IMR-90 (cell line): ENCODE measurements around the gene PRPSAP1. TPM values are rescaled to one million over a fixed set of nuclear protein-coding genes. Genes with fewer than 3 reads are reported as not detected.

ENCODE experiments used
- ATAC-seq: fragments of 200-7000 bp; cut with Tn5 transposase; 2 replicates; pipeline ENCODE4 v1.9.1; 2020; ENCODE audit warnings: low read depth, mild to moderate bottlenecking, moderate library complexity
- BruUV-seq: library from RNA; stranded (reverse); fragments of 400-500 nt; replicated peaks from 2 replicates; lab custom pipeline; 2021; lab: Mats Ljungman, UMichigan
- CTCF ChIA-PET: fragments of 300-600 bp; formaldehyde crosslinking; extraction: SDS; loops from one replicate; lab custom pipeline; 2021; ENCODE audit warnings: antibody characterized with exemption; lab: Yijun Ruan, JAX
- POLR2A ChIA-PET: fragments of 300-600 bp; sonication (Branson Sonifier 250); formaldehyde crosslinking; loops from one replicate; lab custom pipeline; 2022; ENCODE audit warnings: antibody characterized with exemption; ENCODE audit not compliant: unreplicated experiment; lab: Charles Lee
- DNase-seq: peaks from one replicate; pipeline ENCODE4 v3.0.0; 2013
- H2AFZ ChIP-seq: replicated peaks from 2 replicates; pipeline ENCODE3; 2013; ENCODE audit warnings: low read length, mild to moderate bottlenecking; ENCODE audit not compliant: poor library complexity
- H2AK5ac ChIP-seq: 2 replicates; pipeline ENCODE4 v1.6.1; 2013; ENCODE audit warnings: low read depth, low read length, inconsistent platforms
- H2AK9ac ChIP-seq: replicated peaks from 2 replicates; pipeline ENCODE3; 2013; ENCODE audit warnings: mild to moderate bottlenecking, low read depth, low read length, moderate library complexity; ENCODE audit not compliant: poor library complexity
- H2BK120ac ChIP-seq: 2 replicates; pipeline ENCODE4 v1.6.1; 2013; ENCODE audit warnings: low read depth, low read length, inconsistent platforms
- H2BK15ac ChIP-seq: 3 replicates; pipeline ENCODE4 v1.6.1; 2013; ENCODE audit warnings: low read depth, low read length, inconsistent platforms
- H2BK20ac ChIP-seq: 2 replicates; pipeline ENCODE4 v1.6.1; 2013; ENCODE audit warnings: low read depth, mild to moderate bottlenecking, inconsistent platforms, low read length, moderate library complexity
- H2BK5ac ChIP-seq: 2 replicates; pipeline ENCODE4 v1.6.1; 2013; ENCODE audit warnings: mild to moderate bottlenecking, low read depth, low read length, inconsistent platforms; ENCODE audit not compliant: poor library complexity, severe bottlenecking
- H3K14ac ChIP-seq: replicated peaks from 2 replicates; pipeline ENCODE4 v1.6.1; 2013; ENCODE audit warnings: low read depth, low read length, inconsistent platforms
- H3K18ac ChIP-seq: 2 replicates; pipeline ENCODE4 v1.6.1; 2013; ENCODE audit warnings: low read depth, low read length, control low read depth
- H3K23ac ChIP-seq: 2 replicates; pipeline ENCODE4 v1.6.1; 2013; ENCODE audit warnings: low read depth, low read length, inconsistent platforms
- H3K27ac ChIP-seq: 2 replicates; pipeline ENCODE4 v1.5.1; 2013; ENCODE audit warnings: mild to moderate bottlenecking, control low read depth, low read length; ENCODE audit not compliant: insufficient read depth
- H3K27me3 ChIP-seq: 2 replicates; pipeline ENCODE4 v1.6.1; 2013; ENCODE audit warnings: low read length; ENCODE audit not compliant: control insufficient read depth, insufficient read depth
- H3K36me3 ChIP-seq: 2 replicates; pipeline ENCODE4 v1.6.1; 2013; ENCODE audit warnings: low read length, mixed read lengths; ENCODE audit not compliant: control insufficient read depth, insufficient read depth
- H3K4ac ChIP-seq: 2 replicates; pipeline ENCODE4 v1.6.1; 2013; ENCODE audit warnings: low read depth, low read length, inconsistent platforms
- H3K4me1 ChIP-seq: 2 replicates; pipeline ENCODE4 v1.6.1; 2013; ENCODE audit warnings: low read length, mixed read lengths; ENCODE audit not compliant: control insufficient read depth, insufficient read depth
- H3K4me2 ChIP-seq: 2 replicates; pipeline ENCODE4 v1.6.1; 2013; ENCODE audit warnings: low read depth, mild to moderate bottlenecking, control low read depth, low read length, moderate library complexity
- H3K4me3 ChIP-seq: 2 replicates; pipeline ENCODE4 v1.5.1; 2013; ENCODE audit warnings: low read depth, mild to moderate bottlenecking, control low read depth, low read length, moderate library complexity; ENCODE audit not compliant: insufficient read depth
- H3K56ac ChIP-seq: 2 replicates; pipeline ENCODE4 v1.6.1; 2013; ENCODE audit warnings: low read length, inconsistent platforms; ENCODE audit not compliant: insufficient read depth; ENCODE audit errors: extremely low read depth
- H3K79me1 ChIP-seq, 2 experiments: 2 replicates each; pipeline ENCODE4 v1.6.1; 2013; ENCODE audit warnings: low read length in 2 of 2, inconsistent platforms in 1 of 2, low read depth in 1 of 2
- H3K9ac ChIP-seq: 2 replicates; pipeline ENCODE4 v1.6.1; 2013; ENCODE audit warnings: low read depth, low read length, control low read depth
- H3K9me1 ChIP-seq: 2 replicates; pipeline ENCODE4 v1.6.1; 2013; ENCODE audit warnings: low read length, inconsistent platforms; ENCODE audit not compliant: insufficient read depth
- H3K9me3 ChIP-seq: 2 replicates; pipeline ENCODE4 v1.6.1; 2013; ENCODE audit warnings: low read length; ENCODE audit not compliant: control insufficient read depth, insufficient read depth
- H4K20me1 ChIP-seq: 2 replicates; pipeline ENCODE4 v1.6.1; 2013; ENCODE audit warnings: low read length, inconsistent platforms; ENCODE audit not compliant: insufficient read depth
- H4K5ac ChIP-seq: 2 replicates; pipeline ENCODE4 v1.6.1; 2013; ENCODE audit warnings: mild to moderate bottlenecking, low read depth, low read length, control low read depth
- H4K8ac ChIP-seq, 2 experiments: 2 replicates each; pipeline ENCODE4 v1.6.1; 2013; ENCODE audit warnings: low read depth in 2 of 2, low read length in 2 of 2, control low read depth in 1 of 2, inconsistent platforms in 1 of 2
- H4K91ac ChIP-seq: 2 replicates; pipeline ENCODE4 v1.6.1; 2013; ENCODE audit warnings: low read depth, low read length, inconsistent platforms; ENCODE audit not compliant: insufficient read depth
- BHLHE40 ChIP-seq: fragments of 150-350 bp; IDR thresholded peaks from 2 replicates; pipeline ENCODE4 v1.6.1; 2016; ENCODE audit warnings: mild to moderate bottlenecking, low read depth, low read length
- CEBPB ChIP-seq: IDR thresholded peaks from 2 replicates; pipeline ENCODE4 v1.6.1; 2012; ENCODE audit warnings: low read depth, low read length, improper control_type of control experiment
- CHD1 ChIP-seq: IDR thresholded peaks from 2 replicates; pipeline ENCODE4 v1.6.1; 2012; ENCODE audit warnings: low read depth, low read length, improper control_type of control experiment
- CTCF ChIP-seq: conservative IDR thresholded peaks from 2 replicates; pipeline ENCODE4 v1.5.1; 2012; ENCODE audit warnings: mild to moderate bottlenecking, low read depth, low read length, improper control_type of control experiment
- ELK1 ChIP-seq: fragments of 150-350 bp; IDR thresholded peaks from 2 replicates; pipeline ENCODE4 v1.6.1; 2016; ENCODE audit warnings: low read depth, mild to moderate bottlenecking, low read length, moderate library complexity, borderline replicate concordance
- FOS ChIP-seq: fragments of 150-350 bp; IDR thresholded peaks from 2 replicates; pipeline ENCODE4 v1.6.1; 2016; ENCODE audit warnings: low read depth, low read length
- MAFK ChIP-seq: IDR thresholded peaks from 2 replicates; pipeline ENCODE4 v1.6.1; 2012; ENCODE audit warnings: low read depth, low read length, improper control_type of control experiment
- MAZ ChIP-seq: IDR thresholded peaks from 2 replicates; pipeline ENCODE4 v1.6.1; 2012; ENCODE audit warnings: low read depth, mild to moderate bottlenecking, low read length, improper control_type of control experiment, moderate library complexity, borderline replicate concordance
- MXI1 ChIP-seq: IDR thresholded peaks from 2 replicates; pipeline ENCODE4 v1.6.1; 2012; ENCODE audit warnings: low read depth, mild to moderate bottlenecking, low read length, moderate library complexity, borderline replicate concordance
- NFE2L2 ChIP-seq: fragments of 150-350 bp; IDR thresholded peaks from 2 replicates; pipeline ENCODE4 v1.6.1; 2016; ENCODE audit warnings: low read depth, mild to moderate bottlenecking, low read length
- POLR2A ChIP-seq: IDR thresholded peaks from 2 replicates; pipeline ENCODE4 v1.6.1; 2012; ENCODE audit warnings: mild to moderate bottlenecking, low read depth, low read length
- RAD21 ChIP-seq: IDR thresholded peaks from 2 replicates; pipeline ENCODE4 v1.6.1; 2012; ENCODE audit warnings: low read length, improper control_type of control experiment
- RCOR1 ChIP-seq: IDR thresholded peaks from 2 replicates; pipeline ENCODE4 v1.6.1; 2012; ENCODE audit warnings: mild to moderate bottlenecking, low read length, improper control_type of control experiment; ENCODE audit not compliant: insufficient replicate concordance
- RFX5 ChIP-seq: IDR thresholded peaks from 2 replicates; pipeline ENCODE4 v1.8.0; 2012; ENCODE audit warnings: low read depth, mild to moderate bottlenecking, low read length, moderate library complexity
- SMC3 ChIP-seq: fragments of 150-350 bp; IDR thresholded peaks from 2 replicates; pipeline ENCODE4 v1.6.1; 2016; ENCODE audit warnings: low read depth, mild to moderate bottlenecking, antibody characterized with exemption, low read length, moderate library complexity
- USF2 ChIP-seq: fragments of 150-350 bp; IDR thresholded peaks from 2 replicates; pipeline ENCODE4 v1.6.1; 2017; ENCODE audit warnings: mild to moderate bottlenecking, antibody characterized with exemption, low read length, low read depth
- WGBS, 2 experiments: methylation state at CpG; one replicate each; pipeline versions ENCODE4 v1.1.5 to v1.1.7; 2013; ENCODE audit warnings: missing lambda C conversion rate in 2 of 2; ENCODE audit not compliant: insufficient read length in 1 of 2; ENCODE audit errors: extremely low coverage in 2 of 2; 5-methylcytosine and 5-hydroxymethylcytosine counted together
- dilution Hi-C: fragments of 300-500 bp; cut with HindIII; formaldehyde crosslinking; loops from one replicate; pipeline ENCODE4 v1.14.3; 2018; ENCODE audit warnings: low sequenced_read_pairs; ENCODE audit not compliant: unreplicated experiment
- in situ Hi-C: fragments of 300-500 bp; cut with MboI; formaldehyde crosslinking; loops from 3 replicates; pipeline ENCODE4 v1.14.3; 2019; ENCODE audit warnings: low sequenced_read_pairs, inconsistent platforms, mixed read lengths
- intact Hi-C: fragments of 100-400 bp; cut with micrococcal nuclease; formaldehyde crosslinking; loops from 2 replicates; pipeline ENCODE4 v1.10.0; 2022
- polyA plus RNA-seq, 3 experiments: library from polyadenylated mRNA; depleted of rRNA; stranded (reverse); fragments of >200 nt; gene quantifications; 2 replicates each; pipeline ENCODE4 v1.2.3, GENCODE V29; 2012; ENCODE audit warnings: low replicate concordance in 1 of 3
- total RNA-seq: library from RNA; depleted of rRNA; stranded (reverse); fragments of >200 nt; gene quantifications from 2 replicates; pipeline ENCODE4 v1.2.3, GENCODE V29; 2012

Gene PRPSAP1
- total and polyA plus RNA-seq, 2 of the 4 experiments (the other 2 are of a cell fraction) = 34.4 to 48.6 TPM

- Histone ChIP-seq H3K18ac (no peak overlapping the region), H4K8ac (no peak overlapping the region), H2BK5ac (no peak overlapping the region), H3K79me1 (peaks cover 12 to 17% of the 10 kb centered on the region in 2 experiments), H2AK5ac (no peak overlapping the region), H3K14ac (no peak overlapping the region), H3K56ac (no peak overlapping the region), H2AFZ (no peak overlapping the region), H3K27ac (no peak overlapping the region), H3K36me3 (peaks cover 28% of the 10 kb centered on the region), H3K4me1 (no peaks in the 10 kb centered on the region), H3K23ac (no peak overlapping the region), H2BK120ac (no peak overlapping the region), H3K4ac (no peak overlapping the region), H3K4me2 (no peak overlapping the region), H3K4me3 (no peak overlapping the region), H3K9ac (no peak overlapping the region), H3K9me3 (no peaks in the 10 kb centered on the region), H2AK9ac (no peak overlapping the region), H4K5ac (no peak overlapping the region), H2BK20ac (no peak overlapping the region), H4K91ac (no peak overlapping the region), H3K27me3 (no peaks in the 10 kb centered on the region), H4K20me1 (no peaks in the 10 kb centered on the region), H3K9me1 (peaks cover 10% of the 10 kb centered on the region), H2BK15ac (no peak overlapping the region)
- TF ChIP-seq POLR2A = no peak
- TF ChIP-seq FOS = no peak
- TF ChIP-seq CHD1 = no peak
- TF ChIP-seq RCOR1 = no peak
- no peak for TF ChIP-seq MXI1
- TF ChIP-seq MAFK = no peak
- no peak for TF ChIP-seq CTCF
- TF ChIP-seq USF2 = no peak
- TF ChIP-seq NFE2L2 = no peak
- TF ChIP-seq MAZ = no peak
- TF ChIP-seq CEBPB = no peak
- TF ChIP-seq BHLHE40 = no peak
- TF ChIP-seq SMC3 = no peak
- TF ChIP-seq RAD21 = no peak
- no peak for TF ChIP-seq ELK1
- TF ChIP-seq RFX5 = no peak
- intact Hi-C loops = no loop called here
- 71% methylated on average over 1 of the region's 6 CpGs; no CpG with 5 or more reads in 1 of the 2 experiments for WGBS, 2 experiments
- DNase-seq (no peak), ATAC-seq (no peak)
- in situ Hi-C loops = no loop called here
- no TSS peak for BruUV-seq
- POLR2A ChIA-PET = no interaction called here
- CTCF ChIA-PET = no interaction called here
- dilution Hi-C loops = no loop called here
These were observed 26.0 kb downstream of the PRPSAP1 start for GRCh38 chr17:76327696-76328095.
